ENCODE results near the gene IQCH. TPM values are rescaled to one million over a fixed set of nuclear protein-coding genes. Genes with fewer than 3 reads are reported as not detected.

IQCH gene
- total RNA-seq, 1 experiment from 2014 or later = 1.9 TPM

GRCh38 chr15:67481680-67482079 is 227.1 kb downstream of the IQCH start:
- Mint-ChIP-seq H3K27me3 (ENCODE audit: low read depth) (no peaks in the 10 kb centered on the region), H3K9me3 (peaks cover 4% of the 10 kb centered on the region), H3K36me3 (peaks cover 3% of the 10 kb centered on the region; the same call in 1 of the 2 replicates), H3K27ac (no peak overlapping the region), H3K4me1 (peaks cover 9% of the 10 kb centered on the region), H3K4me3 (no peak overlapping the region)
- TF ChIP-seq ZNF219 (CRISPR knock-in tag; IDR thresholded peaks at IDR 0.05; ENCODE audit: borderline replicate concordance) (no peak), FOXK1 (CRISPR knock-in tag; IDR thresholded peaks at IDR 0.05) (no peak), ZNF317 (CRISPR knock-in tag; IDR thresholded peaks at IDR 0.05; ENCODE audit: borderline replicate concordance, low read depth) (no peak), ATF6 (CRISPR knock-in tag; IDR thresholded peaks at IDR 0.05) (no peak), TCF7 (CRISPR knock-in tag; IDR thresholded peaks at IDR 0.05; ENCODE audit: low read depth) (no peak), ESRRA (CRISPR knock-in tag; IDR thresholded peaks at IDR 0.05; ENCODE audit: borderline replicate concordance) (no peak), OVOL2 (CRISPR knock-in tag; IDR thresholded peaks at IDR 0.05; ENCODE audit: borderline replicate concordance) (no peak), ZNF671 (CRISPR knock-in tag; IDR thresholded peaks at IDR 0.05) (no peak)
- ATAC-seq (no peak), DNase-seq (ENCODE audit: low spot score) (no peak)
- ChIA-PET POLR2A (no interaction called here), CTCF (no interaction called here)

GRCh38 chr15:67495585-67495984 is 241.0 kb downstream of the IQCH start:
- Mint-ChIP-seq H3K27ac (no peak overlapping the region), H3K4me1 (peaks cover 11% of the 10 kb centered on the region), H3K36me3 (no peaks in the 10 kb centered on the region), H3K27me3 (ENCODE audit: low read depth) (peaks cover 31% of the 10 kb centered on the region), H3K9me3 (no peaks in the 10 kb centered on the region), H3K4me3 (no peak overlapping the region)
- no peak for ATAC-seq
- ChIA-PET CTCF (no interaction called here), POLR2A (no interaction called here)
- TF ChIP-seq TEAD4 (CRISPR knock-in tag; IDR thresholded peaks at IDR 0.05) (no peak), E2F4 (CRISPR knock-in tag; IDR thresholded peaks at IDR 0.05; ENCODE audit: borderline replicate concordance, low read depth) (no peak), CREB1 (CRISPR knock-in tag; IDR thresholded peaks at IDR 0.05) (no peak), OVOL2 (CRISPR knock-in tag; IDR thresholded peaks at IDR 0.05; ENCODE audit: borderline replicate concordance) (no peak), MLX (CRISPR knock-in tag; IDR thresholded peaks at IDR 0.05) (no peak), TP53 (CRISPR knock-in tag; IDR thresholded peaks at IDR 0.05) (no peak), PRDM15 (CRISPR knock-in tag; IDR thresholded peaks at IDR 0.05) (no peak), ARID4B (CRISPR knock-in tag; IDR thresholded peaks at IDR 0.05; ENCODE audit: borderline replicate concordance) (no peak), ZNF232 (CRISPR knock-in tag; IDR thresholded peaks at IDR 0.05) (no peak), MAX (CRISPR knock-in tag; IDR thresholded peaks at IDR 0.05) (no peak)
- DNase-seq (ENCODE audit: low spot score) = no peak
